HepG2 (cell line): Measurements from ENCODE around the gene ATG4D. TPM values are rescaled to one million over a fixed set of nuclear protein-coding genes. Genes with fewer than 3 reads are reported as not detected.

ENCODE experiments used
- ELF1 ChIP-seq: sonication (generic); formaldehyde crosslinking; IDR thresholded peaks from 2 replicates; pipeline ENCODE4 v1.4.0; 2020; ENCODE audit warnings: missing genetic modification reagents
- FOXP4 ChIP-seq: sonication (generic); formaldehyde crosslinking; IDR thresholded peaks from 2 replicates; pipeline ENCODE4 v1.4.0; 2020; ENCODE audit warnings: missing genetic modification reagents
- GLMP ChIP-seq: sonication (generic); formaldehyde crosslinking; IDR thresholded peaks from 2 replicates; pipeline ENCODE4 v1.9.0; 2021; ENCODE audit warnings: missing genetic modification reagents, mild to moderate bottlenecking, borderline replicate concordance
- MLLT10 ChIP-seq: sonication (generic); formaldehyde crosslinking; IDR thresholded peaks from 2 replicates; pipeline ENCODE4 v1.4.0; 2020; ENCODE audit warnings: missing genetic modification reagents
- PHF5A ChIP-seq: IDR thresholded peaks from one replicate; pipeline ENCODE4 v1.6.1; 2018; ENCODE audit warnings: low read depth, missing genetic modification reagents; ENCODE audit not compliant: unreplicated experiment
- SMARCE1 ChIP-seq: fragments of 450-650 bp; IDR thresholded peaks from 2 replicates; pipeline ENCODE4 v1.6.1; 2017; ENCODE audit warnings: borderline replicate concordance
- TBP ChIP-seq: sonication (generic); formaldehyde crosslinking; IDR thresholded peaks from 2 replicates; pipeline ENCODE4 v1.5.0; 2020; ENCODE audit warnings: missing genetic modification reagents
- UBTF ChIP-seq: sonication (generic); formaldehyde crosslinking; IDR thresholded peaks from 2 replicates; pipeline ENCODE4 v1.4.0; 2020; ENCODE audit warnings: mild to moderate bottlenecking, missing genetic modification reagents
- USF2 ChIP-seq, 2 experiments: sonication (generic) in 1 of 2; formaldehyde crosslinking in 1 of 2; IDR thresholded peaks; 2 replicates each; pipeline versions ENCODE4 v1.5.1 to v1.6.1; 2011 to 2020; ENCODE audit warnings: borderline replicate concordance in 1 of 2, low read depth in 1 of 2, low read length in 1 of 2, mild to moderate bottlenecking in 1 of 2, missing genetic modification reagents in 1 of 2, moderate library complexity in 1 of 2
- ZBTB1 ChIP-seq: sonication (generic); formaldehyde crosslinking; IDR thresholded peaks from 2 replicates; pipeline ENCODE4 v1.4.0; 2020; ENCODE audit warnings: missing genetic modification reagents, borderline replicate concordance
- ZFP36L1 ChIP-seq: sonication (generic); formaldehyde crosslinking; IDR thresholded peaks from 2 replicates; pipeline ENCODE4 v1.8.0; 2022; ENCODE audit warnings: mild to moderate bottlenecking, missing genetic modification reagents, moderate library complexity
- ZKSCAN8 ChIP-seq: IDR thresholded peaks from 2 replicates; pipeline ENCODE4 v1.6.1; 2016; ENCODE audit warnings: borderline replicate concordance, missing genetic modification reagents, missing compliant biosample characterization
- ZMAT3 ChIP-seq: sonication (generic); formaldehyde crosslinking; conservative IDR thresholded peaks from 2 replicates; pipeline ENCODE4 v1.7.0; 2021; ENCODE audit warnings: missing genetic modification reagents
- ZNF3 ChIP-seq: IDR thresholded peaks from 2 replicates; pipeline ENCODE4 v1.7.0; 2017; ENCODE audit warnings: inconsistent platforms
- ZNF674 ChIP-seq: sonication (generic); formaldehyde crosslinking; IDR thresholded peaks from 2 replicates; pipeline ENCODE4 v1.5.0; 2020; ENCODE audit warnings: low read depth, mild to moderate bottlenecking, missing genetic modification reagents
- ZNF691 ChIP-seq: sonication (generic); formaldehyde crosslinking; IDR thresholded peaks from 2 replicates; pipeline ENCODE4 v1.4.0; 2020; ENCODE audit warnings: missing genetic modification reagents, low read depth, mild to moderate bottlenecking, borderline replicate concordance
- ZNF781 ChIP-seq: sonication (generic); formaldehyde crosslinking; IDR thresholded peaks from 2 replicates; pipeline ENCODE4 v1.5.1; 2020; ENCODE audit warnings: borderline replicate concordance, mild to moderate bottlenecking, missing genetic modification reagents; ENCODE audit errors: not compliant biosample characterization
- ZNF879 ChIP-seq: sonication (generic); formaldehyde crosslinking; IDR thresholded peaks from 2 replicates; pipeline ENCODE4 v1.8.1; 2023; ENCODE audit warnings: missing genetic modification reagents
- ZSCAN21 ChIP-seq: sonication (generic); formaldehyde crosslinking; IDR thresholded peaks from 2 replicates; pipeline ENCODE4 v1.8.0; 2022; ENCODE audit warnings: mild to moderate bottlenecking, missing genetic modification reagents, moderate library complexity, borderline replicate concordance
- polyA plus RNA-seq, 8 experiments: library from polyadenylated mRNA; depleted of rRNA in 3 of 8; stranded (reverse) in 7 of 8; unstranded in 1 of 8; fragments of >200 nt; fragmentation: Illumina TruSeq in 4 of 8; extraction: Trizol in 4 of 8; gene quantifications; 2 replicates each; pipeline versions ENCODE4 v1.2.1 to v1.2.3, GENCODE V29; 2011 to 2016; ENCODE audit warnings: low read depth in 4 of 8, missing spikeins in 1 of 8, mixed read lengths in 1 of 8; ENCODE audit not compliant: insufficient read depth in 1 of 8
- total RNA-seq, 5 experiments: library from RNA; depleted of rRNA; stranded (reverse); fragments of >200 nt; fragmentation: Illumina TruSeq; extraction: Trizol; gene quantifications; 2 replicates each; pipeline ENCODE4 v1.2.3, GENCODE V29; 2016; ENCODE audit warnings: low read depth in 1 of 5

The ATG4D gene
- total and polyA plus RNA-seq, 2 of the 13 experiments (the other 11 are each of a cell fraction or from before 2014, with no cell fraction given), result 17.8 to 19.0 TPM

GRCh38 chr19:10565567-10566407, 22.1 kb downstream of the ATG4D start, which contains the start of gene KRI1 (continued):
- TF ChIP-seq FOXP4, result peak; percentile 33; the same call in 1 of the 2 replicates
- TF ChIP-seq USF2 (IDR thresholded peaks at IDR 0.05; ENCODE audit: low read depth, low read length), result no peak
- no peak; the same call in 1 of the 2 replicates for TF ChIP-seq USF2 (CRISPR knock-in tag; IDR thresholded peaks at IDR 0.05; ENCODE audit: borderline replicate concordance)
- peak; percentile 76; the same call in 1 of the 2 replicates for TF ChIP-seq ZKSCAN8 (CRISPR knock-in tag)
- peak; percentile 96; the same call in 1 of the 2 replicates for TF ChIP-seq ZNF691 (CRISPR knock-in tag)
- TF ChIP-seq ZNF674 (CRISPR knock-in tag), result no peak
- no peak for TF ChIP-seq TBP (CRISPR knock-in tag)
- TF ChIP-seq ZFP36L1 (CRISPR knock-in tag), result peak; percentile 85; the same call in 1 of the 2 replicates
- no peak for TF ChIP-seq SMARCE1
- TF ChIP-seq ZNF781 (CRISPR knock-in tag), result no peak
- TF ChIP-seq ELF1 (CRISPR knock-in tag), result peak; percentile 86
- peak; percentile 82; the same call in 1 of the 2 replicates for TF ChIP-seq ZSCAN21 (CRISPR knock-in tag)
- peak; percentile 96 for TF ChIP-seq ZMAT3 (CRISPR knock-in tag)
- TF ChIP-seq ZBTB1 (CRISPR knock-in tag), result no peak
- no peak for TF ChIP-seq MLLT10 (CRISPR knock-in tag)
- no peak for TF ChIP-seq GLMP
- TF ChIP-seq UBTF (CRISPR knock-in tag), result peak; percentile 48; the same call in 1 of the 2 replicates
- no peak for TF ChIP-seq ZNF3 (CRISPR knock-in tag)
- peak; percentile 74 for TF ChIP-seq PHF5A (CRISPR knock-in tag)
- peak; percentile 90 for TF ChIP-seq ZNF879
